HG03378 (cell line): Measurements from ENCODE around the gene PIKFYVE.
A peak's percentile ranks its signal among the peaks of the same experiment; 100 is the strongest.
"Not testable (repeated sequence)": the region's sequence is repeated elsewhere in the genome, so short reads cannot be mapped to it uniquely, and the experiment has no call there.

Experiments used
- ATAC-seq: cut with Tn5 transposase; IDR thresholded peaks from one replicate; pipeline ENCODE4 v1.9.1; 2021; ENCODE audit warnings: mild to moderate bottlenecking, moderate library complexity; ENCODE audit not compliant: unreplicated experiment

Gene PIKFYVE, protein sequence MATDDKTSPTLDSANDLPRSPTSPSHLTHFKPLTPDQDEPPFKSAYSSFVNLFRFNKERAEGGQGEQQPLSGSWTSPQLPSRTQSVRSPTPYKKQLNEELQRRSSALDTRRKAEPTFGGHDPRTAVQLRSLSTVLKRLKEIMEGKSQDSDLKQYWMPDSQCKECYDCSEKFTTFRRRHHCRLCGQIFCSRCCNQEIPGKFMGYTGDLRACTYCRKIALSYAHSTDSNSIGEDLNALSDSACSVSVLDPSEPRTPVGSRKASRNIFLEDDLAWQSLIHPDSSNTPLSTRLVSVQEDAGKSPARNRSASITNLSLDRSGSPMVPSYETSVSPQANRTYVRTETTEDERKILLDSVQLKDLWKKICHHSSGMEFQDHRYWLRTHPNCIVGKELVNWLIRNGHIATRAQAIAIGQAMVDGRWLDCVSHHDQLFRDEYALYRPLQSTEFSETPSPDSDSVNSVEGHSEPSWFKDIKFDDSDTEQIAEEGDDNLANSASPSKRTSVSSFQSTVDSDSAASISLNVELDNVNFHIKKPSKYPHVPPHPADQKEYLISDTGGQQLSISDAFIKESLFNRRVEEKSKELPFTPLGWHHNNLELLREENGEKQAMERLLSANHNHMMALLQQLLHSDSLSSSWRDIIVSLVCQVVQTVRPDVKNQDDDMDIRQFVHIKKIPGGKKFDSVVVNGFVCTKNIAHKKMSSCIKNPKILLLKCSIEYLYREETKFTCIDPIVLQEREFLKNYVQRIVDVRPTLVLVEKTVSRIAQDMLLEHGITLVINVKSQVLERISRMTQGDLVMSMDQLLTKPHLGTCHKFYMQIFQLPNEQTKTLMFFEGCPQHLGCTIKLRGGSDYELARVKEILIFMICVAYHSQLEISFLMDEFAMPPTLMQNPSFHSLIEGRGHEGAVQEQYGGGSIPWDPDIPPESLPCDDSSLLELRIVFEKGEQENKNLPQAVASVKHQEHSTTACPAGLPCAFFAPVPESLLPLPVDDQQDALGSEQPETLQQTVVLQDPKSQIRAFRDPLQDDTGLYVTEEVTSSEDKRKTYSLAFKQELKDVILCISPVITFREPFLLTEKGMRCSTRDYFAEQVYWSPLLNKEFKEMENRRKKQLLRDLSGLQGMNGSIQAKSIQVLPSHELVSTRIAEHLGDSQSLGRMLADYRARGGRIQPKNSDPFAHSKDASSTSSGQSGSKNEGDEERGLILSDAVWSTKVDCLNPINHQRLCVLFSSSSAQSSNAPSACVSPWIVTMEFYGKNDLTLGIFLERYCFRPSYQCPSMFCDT (N-terminal part only)

DNA sequence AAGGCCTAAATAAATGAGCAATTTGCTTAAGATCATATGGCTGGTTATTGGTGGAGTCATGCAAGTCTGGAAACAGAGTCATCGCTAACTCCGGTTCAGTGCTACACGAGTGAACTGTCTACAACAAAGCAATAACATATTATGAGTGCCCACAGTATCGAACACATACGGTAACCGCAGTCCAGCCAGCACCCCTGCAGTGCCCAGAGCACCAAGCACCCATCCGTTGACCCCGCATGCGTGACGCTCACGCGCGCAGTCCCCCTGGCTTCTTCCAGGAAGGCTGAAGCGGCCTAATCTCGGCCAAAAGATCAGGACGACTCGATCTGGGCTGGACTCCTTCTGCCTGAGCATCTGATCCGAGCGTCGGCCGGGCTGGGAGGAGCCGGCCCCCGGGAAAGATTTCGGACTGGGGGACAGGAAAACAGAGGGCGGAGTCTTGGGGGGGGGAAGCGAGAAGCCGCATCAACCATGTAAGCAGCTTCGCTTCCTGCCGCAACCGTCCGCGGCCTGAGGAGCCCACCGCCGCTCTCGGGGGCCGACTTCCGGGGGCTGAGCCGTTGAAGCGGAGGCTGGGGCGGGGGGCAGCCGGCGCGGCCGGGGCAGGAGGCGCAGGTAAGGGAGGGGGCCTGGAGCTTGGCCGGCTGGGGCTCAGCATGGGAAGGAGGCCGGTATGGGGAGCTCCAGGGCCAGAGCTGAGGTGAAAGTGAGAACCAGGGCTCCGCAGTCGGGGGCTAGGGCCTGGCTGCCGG lies at the start of gene PIKFYVE:
TSS of gene PIKFYVE (plus strand) at position 455 of the 752 bp plus-strand sequence. CDS start 5,265 bp downstream, outside the sequence.
- ATAC-seq: peak; percentile 79

- not testable (repeated sequence) for ATAC-seq
Measured at GRCh38 chr2:208221873-208222272, 44.2 kb upstream of the PIKFYVE start.

- ATAC-seq: no peak
Measured at GRCh38 chr2:208222351-208222750, 43.7 kb upstream of the PIKFYVE start.

DNA sequence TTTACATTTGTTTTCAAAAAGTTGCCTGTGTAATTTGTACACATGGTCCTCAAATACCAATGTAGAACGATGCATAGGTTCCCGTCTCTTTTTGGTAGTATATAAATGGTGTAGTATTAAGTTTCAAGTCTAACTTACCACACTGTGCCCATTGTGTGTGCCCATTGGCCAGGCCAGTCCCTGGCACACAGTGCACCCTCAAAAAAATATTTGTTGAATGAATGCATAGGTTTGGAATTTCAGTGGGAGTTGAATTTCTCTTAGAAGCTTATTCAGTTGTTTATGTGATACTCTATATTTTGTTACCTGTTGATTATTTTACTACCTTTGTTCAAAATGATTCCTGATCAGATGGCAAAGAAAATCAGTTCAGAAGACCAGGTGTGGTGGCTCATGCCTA lies 41.3 kb upstream of the PIKFYVE start:
- ATAC-seq: no peak

GRCh38 chr2:208227581-208228232 lies 38.3 kb upstream of the PIKFYVE start:
- ATAC-seq: no peak

DNA sequence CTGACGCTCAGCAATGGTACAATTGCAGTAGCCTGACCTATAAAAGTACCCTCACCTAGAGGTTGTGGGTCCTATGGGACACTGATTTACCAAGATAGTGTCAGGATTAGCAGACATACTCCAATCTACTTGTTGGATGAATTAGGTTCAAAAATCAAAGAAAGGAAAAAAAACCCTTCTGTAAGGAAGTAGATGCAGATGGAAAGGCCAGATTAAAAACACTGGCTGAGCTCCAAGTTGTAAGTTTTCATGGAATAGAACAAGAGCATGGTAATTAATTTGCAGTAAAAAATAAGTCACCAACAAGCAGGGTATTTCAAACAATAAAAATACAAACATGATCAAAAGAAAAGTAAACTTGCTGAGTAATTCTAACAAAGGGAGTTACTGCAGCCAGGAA lies 37.6 kb upstream of the PIKFYVE start:
- ATAC-seq: no peak

GRCh38 chr2:208234786-208235185 lies 31.3 kb upstream of the PIKFYVE start:
- ATAC-seq: no peak

- no peak for ATAC-seq
Measured at GRCh38 chr2:208235860-208236259, 30.2 kb upstream of the PIKFYVE start.

- ATAC-seq: no peak
Measured at GRCh38 chr2:208239770-208240493, 26.1 kb upstream of the PIKFYVE start.

DNA sequence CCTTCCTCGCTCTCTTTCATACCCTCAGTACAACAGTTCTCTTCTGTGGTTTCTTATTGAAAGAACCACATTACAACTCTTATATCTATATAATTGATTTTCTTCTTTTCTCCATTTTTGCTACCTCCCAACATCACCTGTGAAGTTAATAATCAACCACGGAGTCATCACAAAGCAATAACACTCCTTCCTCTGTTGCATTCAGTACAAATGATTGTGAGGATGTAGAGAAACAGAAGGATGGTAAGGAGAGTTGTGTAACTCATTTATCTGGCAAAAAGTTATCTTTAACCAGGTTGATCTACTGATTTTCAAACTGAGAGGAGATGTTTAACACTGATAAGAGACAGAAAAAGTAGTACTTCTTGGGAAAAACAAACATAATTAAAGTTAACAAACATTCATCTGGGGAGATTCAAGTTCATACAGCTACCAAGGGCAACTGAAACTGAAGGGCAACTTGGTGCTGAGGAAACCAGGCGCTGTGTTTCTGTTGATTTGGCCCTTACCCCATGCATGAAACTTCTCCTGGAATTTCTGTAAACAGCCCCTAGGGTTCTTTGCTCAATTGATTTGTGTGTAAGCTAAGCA lies 25.3 kb upstream of the PIKFYVE start:
- ATAC-seq: no peak

- ATAC-seq: no peak
Measured at GRCh38 chr2:208244422-208244821, 21.6 kb upstream of the PIKFYVE start.

DNA sequence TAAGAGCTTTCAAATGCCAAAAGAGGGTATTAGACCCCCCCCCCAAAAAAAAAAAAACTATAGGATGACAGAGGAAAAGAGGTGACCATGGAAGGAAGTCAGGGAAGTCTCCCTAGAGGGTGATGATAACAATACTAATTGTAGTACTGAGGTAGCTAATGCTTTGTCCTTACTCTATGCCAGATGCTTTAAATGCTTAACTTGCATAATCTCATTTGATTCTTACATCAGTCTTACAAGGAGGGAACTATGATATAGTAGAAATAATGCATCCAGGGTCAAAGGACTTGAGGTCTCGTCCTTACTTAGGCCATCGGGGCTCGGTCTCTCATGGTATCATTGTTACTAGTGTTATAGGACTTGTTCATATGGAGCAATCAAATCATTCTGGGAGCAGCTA lies 20.3 kb upstream of the PIKFYVE start:
- no peak for ATAC-seq

DNA sequence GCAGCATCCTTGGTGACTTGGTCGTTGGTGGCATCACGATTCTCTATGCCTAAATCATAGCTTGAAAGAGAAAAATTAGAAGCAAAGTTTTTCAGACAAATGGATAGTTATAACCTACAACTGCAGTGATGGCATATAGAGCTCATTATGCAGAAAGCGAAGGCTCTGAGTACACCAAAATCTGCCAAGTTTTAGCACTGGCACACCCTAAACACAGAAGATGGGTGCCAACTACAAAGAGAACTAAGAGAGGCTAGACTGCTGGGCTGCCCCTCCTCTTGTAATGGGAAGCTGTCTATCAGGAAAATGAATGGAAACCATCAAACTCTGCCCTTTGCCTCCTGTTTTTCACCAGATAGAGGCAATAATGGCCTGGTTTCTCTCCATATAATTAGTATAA lies 17.5 kb upstream of the PIKFYVE start:
- ATAC-seq: no peak

DNA sequence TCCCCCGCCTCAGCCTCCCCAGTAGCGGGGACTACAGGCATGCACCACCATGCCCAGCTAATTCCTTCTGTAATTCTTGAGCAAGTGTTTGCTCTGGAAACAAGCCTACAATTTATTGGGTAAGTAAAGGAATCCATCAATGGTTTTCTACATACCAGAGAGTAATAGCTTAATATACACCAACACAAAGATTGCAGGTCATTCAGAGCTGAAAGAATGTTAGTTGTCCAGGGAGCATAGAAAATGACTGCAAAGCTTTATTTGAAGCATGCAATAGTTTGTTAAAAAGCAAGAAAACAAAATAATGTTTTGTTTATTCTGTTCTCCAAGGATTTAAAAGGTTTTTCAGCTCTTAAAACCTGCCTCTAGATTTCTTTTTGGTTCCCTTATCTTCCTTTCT lies 16.8 kb upstream of the PIKFYVE start:
- no peak for ATAC-seq

GRCh38 chr2:208250388-208250787 lies 15.7 kb upstream of the PIKFYVE start:
- no peak for ATAC-seq

GRCh38 chr2:208251098-208251497 lies 15.0 kb upstream of the PIKFYVE start:
- no peak for ATAC-seq

DNA sequence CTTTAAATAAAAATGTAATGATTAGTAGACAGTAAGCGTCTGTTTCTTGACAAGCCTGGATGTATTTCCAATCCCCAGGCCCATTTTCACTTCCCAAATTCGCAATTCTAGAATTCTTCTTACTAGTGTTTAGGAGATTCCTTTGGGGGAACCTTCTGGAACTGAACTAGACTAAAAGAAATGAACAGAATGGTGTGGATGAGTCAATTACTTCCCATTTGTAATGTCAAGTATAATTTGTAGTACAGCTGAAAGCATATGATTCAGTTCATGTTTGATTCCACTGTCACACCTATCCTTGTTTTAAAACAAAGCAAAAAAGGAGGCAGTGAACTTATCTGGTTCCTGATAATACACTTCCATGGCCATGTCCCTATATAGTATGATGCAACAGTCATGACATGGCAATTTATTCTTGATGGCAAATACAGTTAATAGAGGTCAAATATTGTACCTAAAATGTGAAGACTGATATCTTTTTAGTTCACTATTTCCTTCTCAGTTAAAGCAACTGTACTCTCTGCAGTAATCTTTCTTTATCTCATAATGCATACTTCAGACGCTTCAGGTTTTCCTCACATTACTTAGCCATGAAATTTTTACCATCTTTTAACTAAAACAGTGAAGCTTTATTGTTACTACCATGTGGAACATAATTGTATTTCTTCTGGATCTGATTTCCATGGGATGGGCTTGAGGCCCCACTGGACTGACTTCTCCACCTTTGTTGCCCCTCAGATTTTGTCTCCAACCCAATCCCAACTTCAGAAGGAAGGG lies 13.2 kb upstream of the PIKFYVE start:
- no peak for ATAC-seq

- ATAC-seq: no peak
Measured at GRCh38 chr2:208253600-208254117, 12.4 kb upstream of the PIKFYVE start.
